GM12874 (cell line): Measurements from ENCODE around the gene CACNA1B.

ENCODE experiments used
- CTCF ChIP-seq: IDR thresholded peaks from 2 replicates; pipeline ENCODE4 v1.5.1; 2011; ENCODE audit warnings: low read depth, mild to moderate bottlenecking, control low read depth, low read length, moderate library complexity; ENCODE audit not compliant: insufficient read depth

The CACNA1B gene

GRCh38 chr9:137973829-137974416 lies 96.3 kb downstream of the CACNA1B start:
- TF ChIP-seq CTCF, result no peak

GRCh38 chr9:137974746-137975526 lies 97.4 kb downstream of the CACNA1B start:
- no peak for TF ChIP-seq CTCF

- no peak for TF ChIP-seq CTCF
Measured at GRCh38 chr9:137975527-137975913, 97.9 kb downstream of the CACNA1B start.

GRCh38 chr9:137975936-137976565 lies 98.5 kb downstream of the CACNA1B start:
- no peak for TF ChIP-seq CTCF

GRCh38 chr9:137977571-137978261 lies 100.1 kb downstream of the CACNA1B start:
- TF ChIP-seq CTCF, result no peak

GRCh38 chr9:137978262-137978714 lies 100.7 kb downstream of the CACNA1B start:
- TF ChIP-seq CTCF, result no peak

- TF ChIP-seq CTCF, result no peak
Measured at GRCh38 chr9:137982200-137982599, 104.6 kb downstream of the CACNA1B start.
